HG03520 (cell line): ENCODE results near the gene MAP3K3.

ENCODE experiments used
- ATAC-seq: cut with Tn5 transposase; IDR thresholded peaks from one replicate; pipeline ENCODE4 v1.9.1; 2021; ENCODE audit warnings: mild to moderate bottlenecking, moderate library complexity; ENCODE audit not compliant: unreplicated experiment

The MAP3K3 gene

DNA sequence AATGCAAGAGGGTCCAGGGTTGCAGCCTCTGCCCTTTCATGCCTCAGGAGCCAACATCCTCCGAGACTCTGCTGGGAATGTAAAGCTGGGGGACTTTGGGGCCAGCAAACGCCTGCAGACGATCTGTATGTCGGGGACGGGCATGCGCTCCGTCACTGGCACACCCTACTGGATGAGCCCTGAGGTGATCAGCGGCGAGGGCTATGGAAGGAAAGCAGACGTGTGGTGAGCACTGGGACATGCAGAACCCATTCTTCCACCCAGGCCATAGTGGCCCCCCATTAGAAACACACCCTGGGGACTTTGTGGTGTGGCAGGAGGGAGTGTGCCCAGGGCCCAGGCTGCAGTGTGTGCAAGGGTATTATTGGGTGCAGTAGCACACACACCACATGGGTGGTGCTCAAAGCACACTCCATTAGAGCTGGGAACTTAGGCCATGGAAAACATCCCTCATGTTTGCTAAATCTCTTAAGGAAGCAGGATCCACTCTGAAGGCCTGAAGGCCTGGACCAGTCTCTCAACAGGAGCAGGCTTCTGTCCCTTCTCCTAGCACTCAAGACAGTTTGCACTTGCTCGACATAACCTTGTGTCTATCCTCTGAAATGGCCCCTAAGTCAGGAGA lies 70.1 kb downstream of the MAP3K3 start:
- ATAC-seq = no peak

DNA sequence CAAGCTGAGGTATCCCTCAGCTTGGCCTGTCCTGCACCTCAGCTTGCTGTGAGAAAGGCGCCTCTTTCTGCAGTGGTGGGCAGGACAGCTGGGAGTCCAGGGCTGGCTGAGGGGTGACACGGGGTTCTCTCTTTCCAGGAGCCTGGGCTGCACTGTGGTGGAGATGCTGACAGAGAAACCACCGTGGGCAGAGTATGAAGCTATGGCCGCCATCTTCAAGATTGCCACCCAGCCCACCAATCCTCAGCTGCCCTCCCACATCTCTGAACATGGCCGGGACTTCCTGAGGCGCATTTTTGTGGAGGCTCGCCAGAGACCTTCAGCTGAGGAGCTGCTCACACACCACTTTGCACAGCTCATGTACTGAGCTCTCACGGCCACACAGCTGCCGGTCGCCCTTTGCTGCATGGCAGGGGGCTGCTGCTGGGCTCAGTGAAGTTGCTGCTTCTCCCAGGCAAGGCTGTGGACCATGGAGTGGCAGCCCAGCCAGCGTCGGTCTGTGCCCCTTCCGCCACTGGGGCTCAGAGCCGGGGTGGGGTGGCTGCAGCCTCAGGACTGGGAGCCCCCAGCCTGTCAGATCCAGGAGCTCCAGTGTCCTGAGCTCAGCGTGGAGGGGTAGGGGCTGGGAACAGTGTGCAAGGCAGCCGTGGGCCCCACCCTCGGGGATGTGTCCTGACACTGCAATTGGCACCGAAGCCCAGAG lies 71.3 kb downstream of the MAP3K3 start:
- ATAC-seq = no peak

DNA sequence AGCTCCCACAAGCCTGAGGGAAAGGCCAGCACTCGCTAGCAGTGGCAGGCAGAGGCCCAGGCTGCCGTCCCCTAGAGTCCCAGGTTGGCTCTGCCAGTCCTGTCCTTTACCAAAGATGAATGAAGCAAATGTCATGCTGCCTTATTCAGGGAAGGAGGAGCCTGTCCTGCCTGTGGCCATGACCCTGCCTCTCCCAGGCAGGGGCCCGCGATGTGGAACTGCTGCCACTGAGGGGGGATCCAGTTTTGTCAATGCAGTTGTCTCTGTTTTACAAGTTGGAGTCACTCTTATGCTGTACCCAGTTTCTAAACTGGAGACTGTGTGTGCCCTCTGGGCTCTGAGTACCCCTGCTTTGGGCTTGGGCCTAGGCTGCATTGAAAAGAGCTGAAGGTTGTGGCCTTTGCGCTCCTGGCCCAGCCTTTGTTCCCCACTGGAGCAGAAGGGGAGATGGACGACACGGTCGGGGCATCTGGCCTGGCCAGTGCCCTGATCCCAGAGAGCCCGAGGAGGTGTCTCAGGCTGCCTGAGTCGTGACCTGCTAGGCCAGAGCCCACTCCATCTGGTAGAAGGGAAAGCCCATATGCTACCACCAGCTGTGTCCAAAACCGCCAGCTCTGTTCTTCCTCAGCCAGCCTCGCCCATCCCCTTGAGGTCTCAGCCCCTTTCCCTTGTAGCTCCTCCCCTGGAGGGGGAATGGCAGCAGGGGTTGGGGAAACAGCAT lies 72.2 kb downstream of the MAP3K3 start:
- ATAC-seq = no peak

DNA sequence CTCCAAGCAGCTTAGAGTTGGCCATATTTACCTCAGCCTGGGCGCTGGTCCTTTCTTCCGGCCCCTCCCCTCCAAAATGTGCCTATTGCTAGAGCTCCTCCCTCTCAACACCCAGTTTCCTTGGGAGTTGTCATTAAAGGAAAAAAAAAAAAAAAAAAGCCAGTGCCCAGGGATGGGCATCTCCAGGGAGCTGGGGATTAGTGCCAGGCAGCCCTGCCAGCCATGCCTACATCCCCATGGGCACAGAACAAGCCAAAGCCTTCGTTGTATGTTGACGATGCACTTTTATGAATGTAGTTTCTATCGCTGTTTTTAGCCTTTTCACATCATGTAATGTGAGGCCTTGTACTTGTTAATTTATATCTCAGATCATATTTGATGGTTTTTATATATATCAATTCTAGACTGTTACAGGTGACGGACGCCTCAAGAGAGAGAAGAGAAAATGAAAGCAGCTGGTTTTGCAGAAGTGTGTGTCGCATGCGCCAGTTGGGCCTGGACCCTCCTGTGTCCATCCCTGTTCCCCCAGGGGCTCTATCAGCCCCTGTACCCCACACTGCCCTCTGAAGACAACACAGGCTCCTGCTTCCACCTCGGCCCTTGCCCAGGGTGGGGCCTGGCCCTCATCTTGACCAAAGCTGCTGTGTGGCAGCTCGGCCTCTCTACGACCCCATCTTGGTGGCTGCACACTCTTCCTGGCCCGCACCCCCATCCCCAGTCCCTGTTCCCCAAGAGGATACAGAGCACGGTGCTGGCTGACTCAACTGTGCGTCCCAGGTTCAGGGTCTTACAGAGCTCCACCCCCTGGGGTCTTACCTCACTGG lies 72.9 kb downstream of the MAP3K3 start:
- no peak for ATAC-seq

DNA sequence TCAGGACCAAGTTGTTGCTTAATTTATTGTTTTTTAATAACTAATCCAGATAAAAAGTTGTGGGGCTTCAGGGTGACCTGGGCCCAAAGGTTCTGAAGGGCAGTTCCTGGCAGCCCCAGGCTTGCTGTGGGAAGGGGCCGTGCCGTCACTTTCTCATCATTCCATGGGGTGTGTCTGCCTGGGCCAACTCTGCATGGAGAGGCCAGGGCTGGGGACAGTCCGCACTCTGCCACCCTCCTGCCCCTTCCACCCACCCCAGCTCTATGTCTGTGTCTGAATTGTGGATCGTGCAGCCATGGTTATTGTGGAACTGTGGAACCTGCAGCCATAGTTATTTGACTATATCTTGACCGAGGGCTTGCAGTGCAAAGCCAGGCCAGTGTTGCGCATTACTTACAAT lies 73.7 kb downstream of the MAP3K3 start:
- no peak for ATAC-seq

DNA sequence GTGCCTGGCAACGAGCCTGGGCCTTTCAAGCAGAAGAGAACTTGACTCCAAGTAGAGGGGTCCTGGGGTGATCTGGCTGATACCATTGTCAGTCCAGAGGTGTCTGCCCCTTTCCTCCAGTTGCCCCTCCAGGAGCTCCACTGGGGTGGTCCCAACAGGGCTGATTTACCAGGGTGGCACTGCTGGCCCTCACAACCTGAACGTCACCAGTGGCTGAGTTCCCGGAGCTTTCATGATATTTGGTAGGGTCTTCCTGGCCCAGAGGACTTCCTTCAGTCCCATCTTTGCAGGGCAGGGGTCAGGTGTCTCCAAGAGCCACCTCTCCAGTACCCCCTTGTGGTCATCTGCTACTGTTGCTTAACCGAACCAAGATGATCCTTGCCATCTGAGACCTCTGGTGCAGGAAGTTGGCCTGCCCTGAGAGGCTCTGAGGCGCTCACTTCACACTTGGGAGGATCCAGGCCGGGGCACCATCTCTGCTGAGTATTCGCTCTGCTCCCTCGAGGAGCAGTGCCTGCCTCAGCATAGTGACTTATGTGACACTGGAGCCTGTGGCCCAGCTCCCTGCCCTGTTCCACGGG lies 74.3 kb downstream of the MAP3K3 start:
- ATAC-seq = no peak

DNA sequence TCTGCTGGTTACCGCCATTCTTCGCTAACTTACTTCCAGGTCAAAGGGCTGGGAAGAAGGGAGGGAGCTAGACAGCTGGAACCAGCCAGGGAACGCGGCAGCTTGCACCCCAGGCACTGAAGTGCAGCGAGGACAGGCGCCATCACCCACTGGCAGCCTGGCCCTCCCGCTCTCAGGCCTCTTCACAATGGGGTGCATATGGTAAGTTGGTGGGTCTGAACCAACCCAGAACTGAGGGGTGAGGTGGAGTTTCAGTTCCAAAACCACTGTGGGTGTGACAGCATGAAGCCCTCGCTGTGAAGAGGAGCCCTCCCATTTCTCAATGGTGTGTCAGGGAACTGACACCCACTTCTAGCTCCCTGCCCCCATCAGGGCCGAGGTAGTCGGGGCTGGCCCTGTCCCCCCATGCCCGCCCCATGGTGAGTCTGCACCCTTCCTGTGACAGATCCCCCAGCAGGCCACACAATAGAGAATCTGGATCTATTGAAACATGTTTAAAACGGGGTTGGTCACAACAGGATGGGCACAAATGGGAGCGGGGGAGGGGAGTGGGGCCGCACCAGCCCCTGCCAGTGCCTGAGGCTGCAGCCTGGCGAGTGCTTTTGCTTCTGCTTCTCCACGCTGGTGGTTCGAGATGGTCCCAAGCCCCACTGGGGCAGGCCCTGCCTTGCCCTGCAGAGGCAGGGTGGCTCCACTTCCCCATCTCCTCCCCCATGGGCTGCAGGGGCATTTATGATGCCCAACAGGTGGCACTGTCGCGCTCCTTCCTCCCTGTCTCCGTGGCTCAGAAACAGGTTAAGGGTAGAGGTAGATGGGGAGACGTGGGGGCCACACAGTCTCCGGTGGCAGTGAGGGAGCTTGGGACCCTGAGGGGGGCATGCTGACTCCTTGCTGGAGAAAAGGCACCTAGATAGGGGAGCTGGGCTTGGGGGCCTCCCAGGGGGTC lies 75.4 kb downstream of the MAP3K3 start:
- ATAC-seq = no peak

DNA sequence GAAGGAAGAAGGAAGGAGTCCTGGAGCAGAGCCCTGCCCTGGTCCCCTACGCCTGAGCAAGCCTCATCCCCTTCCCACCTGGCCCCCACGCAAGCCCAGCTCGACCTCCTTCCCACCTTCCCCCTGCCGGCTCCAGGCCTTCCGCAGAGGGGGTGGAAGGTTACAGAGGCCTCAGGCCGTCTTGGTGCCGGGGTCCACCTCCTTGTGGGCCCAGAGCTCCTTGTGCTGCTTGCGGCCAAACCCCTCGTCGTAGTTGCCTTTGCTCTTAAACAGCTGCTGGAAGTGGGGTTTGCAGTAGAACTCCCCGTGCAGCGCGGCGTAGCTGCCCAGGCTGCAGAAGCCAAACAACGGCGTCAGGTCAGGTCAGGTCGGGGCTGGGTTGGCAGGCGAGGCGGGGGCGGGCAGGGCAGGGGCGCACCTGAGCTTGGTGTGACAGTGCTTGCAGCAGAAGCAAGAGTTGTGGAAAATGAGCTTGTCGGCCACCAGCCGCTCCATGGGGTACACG lies 76.2 kb downstream of the MAP3K3 start:
- no peak for ATAC-seq

DNA sequence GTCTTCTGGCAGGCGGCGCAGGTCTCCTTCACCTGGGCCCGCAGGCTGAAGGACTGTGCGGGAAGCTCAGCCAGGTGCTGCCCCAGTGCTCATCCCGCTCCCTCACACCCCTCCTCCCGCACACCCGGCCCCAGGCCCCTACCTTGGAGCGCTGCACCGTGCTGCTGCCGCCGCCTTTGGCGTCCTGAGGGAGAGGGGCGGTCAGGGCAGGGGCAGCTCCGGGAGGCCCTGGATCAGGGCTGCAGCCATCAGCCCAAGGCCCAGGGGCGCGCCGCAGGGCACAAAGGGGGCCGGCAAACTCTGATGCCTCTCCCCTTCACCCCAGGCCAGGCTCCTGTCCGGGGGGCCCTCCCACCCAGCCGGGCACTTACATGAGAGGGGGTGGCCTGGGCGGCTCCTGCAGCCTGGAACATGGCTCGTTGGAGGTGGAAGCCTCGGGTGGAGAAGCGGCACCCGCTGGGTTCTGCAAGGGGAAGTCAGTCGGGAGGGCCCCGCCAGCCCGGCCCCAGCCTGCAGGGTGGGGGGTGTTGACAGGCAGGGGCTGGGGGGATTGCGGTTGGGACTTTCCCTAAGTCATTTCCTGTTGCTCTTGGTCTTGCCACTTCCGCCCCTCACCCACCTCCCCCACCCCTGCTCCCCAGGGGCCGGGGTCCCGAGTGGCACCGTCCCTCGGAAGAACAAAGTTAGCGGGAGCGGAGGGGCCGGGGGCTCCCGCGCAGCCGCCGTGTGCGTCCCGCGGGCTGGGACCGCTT lies 76.8 kb downstream of the MAP3K3 start:
- ATAC-seq = no peak

DNA sequence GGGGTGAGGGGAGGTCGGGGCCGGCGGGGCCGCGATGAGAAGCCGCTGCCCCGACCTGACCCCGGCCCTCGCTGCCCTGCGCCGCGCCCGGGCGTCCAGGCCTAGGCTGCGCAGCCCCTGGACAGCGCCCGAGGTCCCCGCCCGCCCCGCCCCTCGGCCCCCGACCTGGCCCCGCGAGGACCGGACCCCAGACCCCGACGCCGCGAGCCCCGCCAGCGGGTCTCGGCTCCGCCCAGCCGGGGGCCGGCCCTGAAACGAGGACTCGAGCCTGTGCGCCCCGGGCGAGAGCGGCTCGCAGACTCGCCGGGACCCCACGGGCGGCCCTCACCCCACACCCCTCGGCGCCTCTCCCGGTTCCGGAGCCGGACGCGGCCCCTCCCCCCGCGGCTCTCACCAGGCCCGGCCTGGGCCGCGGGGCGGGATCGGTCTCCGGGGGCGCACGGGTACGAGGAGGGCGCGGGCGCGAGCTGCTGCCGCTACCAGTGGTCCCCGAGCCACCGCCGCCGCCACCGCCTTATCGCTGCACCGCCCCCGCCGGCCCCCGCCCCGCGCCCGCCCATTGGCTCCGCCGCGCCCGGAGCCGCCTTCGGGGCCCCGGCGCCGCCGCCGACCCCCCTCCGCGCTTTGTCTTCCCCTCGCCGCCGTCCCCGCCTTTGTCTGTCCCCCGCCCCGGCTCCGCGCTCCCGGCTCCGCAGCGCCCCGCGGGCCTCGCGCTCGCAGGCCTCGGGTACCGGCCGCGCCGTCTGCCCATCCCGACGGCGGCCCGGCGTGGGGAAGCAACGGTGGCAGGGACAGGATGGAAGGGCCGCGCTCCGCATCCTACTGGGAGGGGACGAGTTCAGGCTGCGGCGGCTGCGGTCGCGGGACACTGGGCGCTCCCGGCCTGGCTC lies 77.7 kb downstream of the MAP3K3 start, which contains the start of gene LIMD2:
Gene LIMD2 (minus strand): TSS at position 488 of the 890 bp plus-strand sequence. CDS start 827 bp downstream, outside the sequence.
- no peak for ATAC-seq

DNA sequence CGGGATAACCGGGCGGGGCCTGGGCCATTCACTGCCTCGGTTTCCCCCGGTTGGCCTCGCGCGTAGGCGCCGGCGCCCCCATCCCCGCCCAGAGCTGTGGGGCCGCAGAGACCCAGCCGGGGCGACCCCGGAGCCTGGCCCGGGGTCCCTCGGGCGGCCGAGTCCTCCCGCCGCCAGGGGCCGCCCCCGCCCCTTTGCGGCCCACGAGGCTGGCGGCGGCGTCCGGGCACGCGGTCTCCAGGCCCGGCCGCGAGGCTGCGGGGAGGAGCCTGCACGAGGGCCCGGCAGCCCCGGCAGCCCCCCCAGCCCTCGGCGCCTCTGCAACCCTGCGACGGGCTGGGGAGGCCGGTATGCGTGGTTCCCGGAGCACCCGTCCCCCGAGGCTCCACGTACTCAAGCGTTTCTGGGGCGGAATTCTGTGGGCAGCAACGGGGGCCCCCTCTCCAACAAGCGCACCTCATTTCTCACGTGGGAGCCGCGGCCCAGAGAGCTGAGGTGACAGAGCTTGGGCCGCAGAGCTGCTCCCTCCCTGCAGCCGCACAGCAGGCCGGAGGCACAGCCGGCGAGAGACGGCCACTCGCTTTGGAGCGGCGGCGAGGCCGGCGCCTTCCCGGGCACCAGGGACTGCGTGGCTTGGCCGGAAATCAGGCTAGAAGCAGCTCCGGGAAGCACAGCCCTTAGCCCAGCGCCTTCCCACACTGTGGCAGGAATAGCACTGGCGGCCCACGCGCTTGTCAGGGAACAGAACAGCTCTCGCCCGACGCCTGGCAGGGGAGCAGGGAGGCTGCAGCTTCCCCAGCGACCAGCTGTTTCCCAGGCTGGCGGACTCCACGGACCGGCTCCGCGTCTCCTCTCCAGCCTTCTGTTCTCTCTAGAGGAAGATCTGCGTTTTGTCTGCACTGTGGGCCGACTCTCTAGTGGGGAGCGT lies 78.6 kb downstream of the MAP3K3 start:
- no peak for ATAC-seq

DNA sequence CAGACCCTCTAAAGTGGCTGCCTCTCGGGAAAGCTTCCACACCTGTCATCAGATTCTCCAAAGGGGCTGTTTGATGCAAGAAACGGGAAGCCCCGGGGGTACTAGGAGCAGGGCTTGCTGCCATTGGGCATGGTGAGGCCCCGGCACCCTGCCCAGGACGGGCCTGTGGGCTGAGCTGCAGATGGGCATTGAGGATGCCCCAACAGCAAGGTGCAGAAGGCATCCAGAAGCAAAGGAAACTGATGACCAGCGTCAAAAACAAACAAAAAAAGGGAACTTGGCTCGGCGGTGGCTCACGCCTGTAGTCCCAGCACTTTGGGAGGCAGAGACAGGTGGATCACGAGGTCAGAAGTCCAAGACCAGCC lies 79.2 kb downstream of the MAP3K3 start:
- ATAC-seq = no peak

DNA sequence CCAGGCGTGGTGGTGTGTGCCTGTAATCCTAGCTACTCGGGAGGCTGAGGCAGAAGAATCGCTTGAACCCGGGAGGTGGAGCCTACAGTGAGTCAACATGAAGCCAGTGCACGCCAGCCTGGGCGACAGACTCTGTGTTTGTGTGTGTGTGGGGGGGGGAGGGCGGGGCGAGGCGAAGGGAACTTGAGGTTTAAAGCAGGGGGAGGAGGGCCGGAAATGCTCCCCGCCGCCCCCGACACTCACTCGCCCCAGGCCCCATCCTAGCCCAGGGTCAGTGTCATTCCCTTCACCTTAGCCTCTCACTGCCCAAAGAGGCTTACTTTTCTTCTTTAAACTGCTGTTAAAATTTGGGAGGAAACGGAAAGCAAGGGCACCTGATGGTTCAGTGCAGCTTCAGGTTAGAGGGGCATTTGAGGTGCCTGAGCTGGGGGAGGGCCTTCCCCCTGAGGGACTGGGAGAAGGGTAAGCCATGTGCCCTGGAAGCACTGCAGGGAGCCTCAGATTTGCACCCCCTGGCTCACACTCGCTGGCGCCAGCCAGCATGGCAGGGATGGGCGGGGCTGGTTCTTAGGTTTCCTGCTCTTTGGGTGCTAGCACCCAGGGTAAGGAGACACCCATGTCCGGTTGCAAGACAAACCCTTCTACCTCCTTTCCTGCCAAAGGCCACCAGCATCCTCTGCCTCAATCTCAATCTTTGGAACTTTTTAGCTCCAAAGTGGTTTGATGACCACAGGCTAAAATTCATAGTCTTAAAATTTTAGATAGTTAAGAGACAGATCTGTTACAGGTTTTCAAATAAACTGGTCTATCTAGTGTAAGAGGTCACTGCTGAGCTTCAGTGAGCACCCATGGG lies 79.9 kb downstream of the MAP3K3 start:
- ATAC-seq = no peak

DNA sequence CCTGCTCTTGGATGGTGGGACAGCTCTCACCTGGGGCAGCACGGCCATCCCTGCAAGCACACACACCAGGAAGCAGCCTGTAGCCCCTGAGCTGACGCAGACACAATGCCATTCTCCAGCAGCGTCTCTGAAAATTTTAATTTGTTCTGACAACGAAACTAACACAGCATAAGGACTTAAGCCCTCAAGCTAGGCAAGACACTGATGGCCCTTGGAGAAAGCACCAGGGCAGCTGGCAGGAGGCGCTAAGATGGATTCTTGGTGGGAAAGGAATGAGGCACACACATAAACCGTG lies 80.5 kb downstream of the MAP3K3 start:
- no peak for ATAC-seq

DNA sequence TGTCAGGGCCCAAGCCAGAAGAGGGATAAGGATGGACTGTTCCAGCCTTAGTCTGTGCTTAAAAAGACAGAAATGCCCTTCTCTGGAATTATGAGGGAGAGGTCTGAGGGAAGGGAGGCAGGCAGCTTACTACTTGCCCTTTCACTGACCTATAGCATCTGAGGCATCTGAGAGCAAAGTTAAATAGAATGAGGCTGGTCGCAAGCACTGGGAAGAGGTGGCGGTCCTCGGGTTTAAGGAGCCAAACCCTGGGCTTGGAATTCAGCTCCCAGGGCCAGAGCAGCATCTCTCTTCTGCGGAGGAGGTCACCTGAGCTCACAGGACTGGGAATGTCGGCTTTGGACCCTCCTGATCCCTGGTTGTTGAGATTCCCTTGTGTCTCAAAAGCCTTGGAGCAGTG lies 80.8 kb downstream of the MAP3K3 start:
- ATAC-seq = no peak
